Trophoblast cell (in vitro differentiated cells and primary cell): ENCODE data around the gene C1orf87.

Source experiments
- DNase-seq, 2 donors: peaks; one replicate each; pipeline ENCODE4 v3.0.0-alpha.2; 2016
- H2AFZ ChIP-seq: 2 replicates; pipeline ENCODE4 v1.6.1; 2013; ENCODE audit warnings: low read length, moderate library complexity, mild to moderate bottlenecking; ENCODE audit not compliant: insufficient read depth, poor library complexity
- H2AK5ac ChIP-seq: 2 replicates; pipeline ENCODE4 v1.6.1; 2013; ENCODE audit warnings: mild to moderate bottlenecking, low read length
- H2BK120ac ChIP-seq: 2 replicates; pipeline ENCODE4 v1.6.1; 2013; ENCODE audit warnings: low read length, mild to moderate bottlenecking, moderate library complexity; ENCODE audit not compliant: insufficient read depth, poor library complexity
- H2BK12ac ChIP-seq: 2 replicates; pipeline ENCODE4 v1.6.1; 2013; ENCODE audit warnings: mild to moderate bottlenecking, low read length, moderate library complexity
- H2BK5ac ChIP-seq: 2 replicates; pipeline ENCODE4 v1.6.1; 2013; ENCODE audit warnings: low read length, low read depth, moderate library complexity, mild to moderate bottlenecking; ENCODE audit not compliant: poor library complexity
- H3K14ac ChIP-seq: 2 replicates; pipeline ENCODE4 v1.6.1; 2013; ENCODE audit warnings: mild to moderate bottlenecking, low read length
- H3K18ac ChIP-seq: 2 replicates; pipeline ENCODE4 v1.6.1; 2013; ENCODE audit warnings: mild to moderate bottlenecking, low read length
- H3K23ac ChIP-seq: 2 replicates; pipeline ENCODE4 v1.6.1; 2013; ENCODE audit warnings: low read length
- H3K27ac ChIP-seq: 2 replicates; pipeline ENCODE4 v1.5.1; 2013; ENCODE audit warnings: low read depth, mild to moderate bottlenecking, inconsistent platforms, low read length, moderate library complexity
- H3K27me3 ChIP-seq: 2 replicates; pipeline ENCODE4 v1.6.1; 2013; ENCODE audit warnings: inconsistent platforms, mild to moderate bottlenecking, low read length, moderate library complexity; ENCODE audit not compliant: insufficient read depth
- H3K36me3 ChIP-seq, 2 experiments: 1 replicate in 1 of 2; 2 replicates in 1 of 2; pipeline ENCODE4 v1.6.1; 2013; ENCODE audit warnings: low read length in 2 of 2, mild to moderate bottlenecking in 2 of 2, moderate library complexity in 1 of 2; ENCODE audit not compliant: insufficient read depth in 2 of 2, control insufficient read depth in 1 of 2
- H3K4ac ChIP-seq: 2 replicates; pipeline ENCODE4 v1.6.1; 2013; ENCODE audit warnings: low read depth, mild to moderate bottlenecking, low read length, moderate library complexity
- H3K4me1 ChIP-seq, 2 experiments: 1 replicate in 1 of 2; 2 replicates in 1 of 2; pipeline ENCODE4 v1.6.1; 2013; ENCODE audit warnings: low read length in 2 of 2, mild to moderate bottlenecking in 2 of 2, moderate library complexity in 1 of 2; ENCODE audit not compliant: insufficient read depth in 2 of 2, control insufficient read depth in 1 of 2
- H3K4me2 ChIP-seq: 2 replicates; pipeline ENCODE4 v1.6.1; 2013; ENCODE audit warnings: inconsistent platforms, mild to moderate bottlenecking, low read length, moderate library complexity
- H3K4me3 ChIP-seq: 2 replicates; pipeline ENCODE4 v1.5.1; 2013; ENCODE audit warnings: mild to moderate bottlenecking, low read depth, low read length, inconsistent platforms
- H3K79me1 ChIP-seq: one replicate; pipeline ENCODE4 v1.6.1; 2013; ENCODE audit warnings: low read length
- H3K79me2 ChIP-seq: 2 replicates; pipeline ENCODE4 v1.6.1; 2013; ENCODE audit warnings: low read length, mild to moderate bottlenecking; ENCODE audit not compliant: control insufficient read depth, insufficient read depth, poor library complexity
- H3K9ac ChIP-seq: 2 replicates; pipeline ENCODE4 v1.6.1; 2013; ENCODE audit warnings: mild to moderate bottlenecking, low read length
- H3K9me3 ChIP-seq: 2 replicates; pipeline ENCODE4 v1.6.1; 2013; ENCODE audit warnings: low read depth, mild to moderate bottlenecking, control low read depth, inconsistent platforms, low read length; ENCODE audit not compliant: insufficient read depth
- H4K12ac ChIP-seq: 2 replicates; pipeline ENCODE4 v1.6.1; 2013; ENCODE audit warnings: low read depth, mild to moderate bottlenecking, low read length, moderate library complexity
- H4K8ac ChIP-seq: 2 replicates; pipeline ENCODE4 v1.6.1; 2013; ENCODE audit warnings: low read depth, mild to moderate bottlenecking, low read length, moderate library complexity
- H4K91ac ChIP-seq: one replicate; pipeline ENCODE4 v1.6.1; 2013; ENCODE audit warnings: low read depth, mild to moderate bottlenecking, low read length, moderate library complexity
- WGBS: extraction: QIAGEN DNeasy Blood & Tissue Kit; methylation state at CpG from one replicate; pipeline ENCODE4 v1.1.7; 2013; ENCODE audit warnings: missing lambda C conversion rate; ENCODE audit not compliant: insufficient read length, insufficient coverage; ENCODE audit errors: extremely low coverage; 5-methylcytosine and 5-hydroxymethylcytosine counted together

Gene C1orf87

DNA sequence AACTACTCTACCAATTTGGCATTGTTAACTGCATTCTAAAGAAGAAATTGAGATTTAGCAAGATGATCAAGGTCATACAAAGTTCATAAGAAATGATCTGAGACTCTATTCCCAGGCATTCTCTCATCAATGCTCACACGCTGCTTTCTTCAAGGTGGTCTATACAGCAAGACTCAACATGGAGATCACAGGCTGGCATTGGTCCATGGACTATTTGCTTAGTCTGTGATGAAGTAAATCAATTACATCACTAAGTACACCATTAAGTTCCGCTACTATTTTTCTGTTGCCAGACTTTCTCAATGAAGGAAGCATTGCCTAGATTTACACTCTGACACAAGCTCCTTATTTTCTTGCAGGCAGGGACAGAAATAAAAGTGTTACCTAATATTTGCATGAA lies 95.1 kb downstream of the C1orf87 start:
- no peaks in the 10 kb centered on the region for H3K79me1 ChIP-seq
- no peaks in the 10 kb centered on the region for H3K4me1 ChIP-seq
- DNase-seq = no peak
- no peak overlapping the region for H4K8ac ChIP-seq
- H3K18ac ChIP-seq = no peak overlapping the region
- H2BK5ac ChIP-seq = no peak overlapping the region
- H3K4ac ChIP-seq = no peak overlapping the region
- H2BK12ac ChIP-seq = no peak overlapping the region
- H3K9ac ChIP-seq = no peak overlapping the region
- no peaks in the 10 kb centered on the region for H3K36me3 ChIP-seq
- no peaks in the 10 kb centered on the region for H3K27me3 ChIP-seq
- no CpG with 5 or more reads among the region's 2 CpGs for WGBS
- H2AK5ac ChIP-seq = no peak overlapping the region
- H3K79me2 ChIP-seq = no peaks in the 10 kb centered on the region
- H3K23ac ChIP-seq = no peak overlapping the region
- no peak overlapping the region for H3K14ac ChIP-seq
- H4K91ac ChIP-seq = no peak overlapping the region
- H2BK120ac ChIP-seq = no peak overlapping the region
- H3K9me3 ChIP-seq = no peaks in the 10 kb centered on the region
- H3K27ac ChIP-seq = no peak overlapping the region
- H3K4me2 ChIP-seq = no peak overlapping the region
- H3K4me3 ChIP-seq = no peak overlapping the region
- no peak overlapping the region for H2AFZ ChIP-seq
- H4K12ac ChIP-seq = no peak overlapping the region

DNA sequence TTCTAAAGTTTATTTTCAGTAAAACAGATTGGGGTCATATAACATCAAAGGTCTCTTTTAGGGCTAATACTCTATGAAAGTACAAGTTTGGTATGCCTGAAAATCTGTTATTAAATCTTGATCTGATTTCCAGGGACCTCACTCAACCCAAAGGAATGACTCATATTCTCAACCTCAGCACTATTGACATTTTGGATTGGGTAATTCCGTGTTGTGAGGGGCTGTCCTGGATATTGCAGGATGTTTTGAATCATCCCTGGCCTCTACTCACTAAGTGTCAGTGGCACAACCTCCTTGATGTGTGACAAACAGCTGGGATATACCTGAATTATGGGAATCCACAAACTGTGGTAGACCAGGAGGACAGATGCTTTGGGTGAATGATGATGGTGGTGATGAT lies 95.5 kb downstream of the C1orf87 start:
- H3K4ac ChIP-seq = no peak overlapping the region
- no peak overlapping the region for H4K12ac ChIP-seq
- H4K8ac ChIP-seq = no peak overlapping the region
- no peaks in the 10 kb centered on the region for H3K9me3 ChIP-seq
- H2AFZ ChIP-seq = no peak overlapping the region
- no peak for DNase-seq
- no peak overlapping the region for H4K91ac ChIP-seq
- no peaks in the 10 kb centered on the region for H3K4me1 ChIP-seq
- H3K79me2 ChIP-seq = no peaks in the 10 kb centered on the region
- H2BK120ac ChIP-seq = no peak overlapping the region
- H3K36me3 ChIP-seq = no peaks in the 10 kb centered on the region
- no peak overlapping the region for H2BK5ac ChIP-seq
- H3K14ac ChIP-seq = no peak overlapping the region
- no peak overlapping the region for H3K9ac ChIP-seq
- H3K23ac ChIP-seq = no peak overlapping the region
- H3K27me3 ChIP-seq = no peaks in the 10 kb centered on the region
- H3K79me1 ChIP-seq = no peaks in the 10 kb centered on the region
- no peak overlapping the region for H3K27ac ChIP-seq
- H2AK5ac ChIP-seq = no peak overlapping the region
- no peak overlapping the region for H2BK12ac ChIP-seq
- H3K18ac ChIP-seq = no peak overlapping the region
- H3K4me3 ChIP-seq = no peak overlapping the region
- no peak overlapping the region for H3K4me2 ChIP-seq
- no CpG with 5 or more reads among the region's 1 CpG for WGBS

DNA sequence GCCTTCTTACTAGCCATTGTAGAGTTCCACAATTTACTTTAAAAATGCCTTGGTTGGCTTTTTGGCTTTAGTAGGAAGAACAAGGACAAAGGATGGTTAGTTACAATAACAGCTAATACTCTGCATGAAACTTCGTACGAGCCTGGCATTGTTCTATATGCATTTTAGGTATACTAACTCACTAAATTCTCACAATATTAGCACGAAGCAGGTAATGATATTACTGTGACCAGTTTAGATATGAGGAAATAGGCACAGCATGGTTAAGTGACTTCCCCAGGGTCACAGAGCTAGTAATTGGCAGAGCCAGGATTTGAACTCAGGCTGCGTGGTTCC lies 96.5 kb downstream of the C1orf87 start:
- H3K14ac ChIP-seq = no peak overlapping the region
- no peaks in the 10 kb centered on the region for H3K4me1 ChIP-seq
- H2AK5ac ChIP-seq = no peak overlapping the region
- no peak for DNase-seq
- H3K79me2 ChIP-seq = no peaks in the 10 kb centered on the region
- H3K4me2 ChIP-seq = no peak overlapping the region
- no peaks in the 10 kb centered on the region for H3K27me3 ChIP-seq
- no CpG with 5 or more reads among the region's 4 CpGs for WGBS
- no peak overlapping the region for H4K12ac ChIP-seq
- no peak overlapping the region for H3K4ac ChIP-seq
- H4K91ac ChIP-seq = no peak overlapping the region
- H3K4me3 ChIP-seq = no peak overlapping the region
- H2BK120ac ChIP-seq = no peak overlapping the region
- no peak overlapping the region for H2AFZ ChIP-seq
- no peak overlapping the region for H2BK5ac ChIP-seq
- no peak overlapping the region for H4K8ac ChIP-seq
- H3K27ac ChIP-seq = no peak overlapping the region
- no peak overlapping the region for H2BK12ac ChIP-seq
- no peaks in the 10 kb centered on the region for H3K79me1 ChIP-seq
- H3K23ac ChIP-seq = no peak overlapping the region
- H3K9ac ChIP-seq = no peak overlapping the region
- no peaks in the 10 kb centered on the region for H3K36me3 ChIP-seq
- H3K9me3 ChIP-seq = no peaks in the 10 kb centered on the region
- no peak overlapping the region for H3K18ac ChIP-seq

DNA sequence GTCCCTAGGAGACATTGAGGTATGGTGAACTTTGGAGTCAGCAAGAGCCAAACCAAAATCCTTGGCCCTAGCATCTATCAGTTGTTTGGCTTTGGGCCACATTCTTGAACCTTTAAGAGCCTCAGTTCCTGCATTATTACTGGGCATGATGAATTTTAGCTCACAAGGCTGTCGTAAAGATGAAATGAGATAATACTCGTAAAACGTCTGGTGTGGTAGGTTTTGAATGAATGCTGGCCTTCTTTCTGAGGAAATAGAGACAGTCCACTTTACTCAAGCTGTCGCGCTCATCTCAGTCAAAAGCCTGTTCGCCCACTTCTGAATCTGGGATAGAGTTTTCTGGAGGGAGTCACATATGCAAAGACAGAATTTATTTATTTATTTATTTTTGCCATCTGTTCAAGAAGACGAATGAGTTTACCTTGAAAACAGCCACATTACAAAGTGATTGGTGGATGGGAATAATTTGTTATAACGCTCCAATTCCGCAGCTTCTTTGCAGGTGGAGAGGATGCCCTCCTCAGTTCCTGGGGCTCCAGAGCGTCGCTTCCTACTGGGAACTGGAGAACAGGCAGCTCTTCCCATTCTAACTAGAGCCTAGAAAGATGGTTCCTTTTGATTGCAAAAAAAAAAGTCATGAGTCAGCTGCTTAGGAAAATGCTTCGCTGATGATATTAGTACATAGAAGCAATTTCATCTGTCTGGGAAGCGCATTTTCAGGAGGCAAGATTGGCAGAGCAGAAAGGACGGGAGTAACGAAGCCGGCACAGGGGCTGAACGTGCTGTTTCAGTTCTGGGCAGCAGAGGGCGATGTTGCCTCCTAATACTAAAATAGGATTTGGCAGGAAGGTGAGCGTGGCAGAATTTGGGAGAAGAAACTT lies 97.1 kb downstream of the C1orf87 start:
- Histone ChIP-seq H3K27me3 (no peaks in the 10 kb centered on the region), H3K9ac (no peak overlapping the region), H3K18ac (no peak overlapping the region), H3K4me2 (peak overlapping the region; percentile 39), H4K8ac (no peak overlapping the region), H3K4ac (no peak overlapping the region), H2BK12ac (no peak overlapping the region), H3K79me2 (no peaks in the 10 kb centered on the region), H3K9me3 (no peaks in the 10 kb centered on the region), H3K36me3 (no peaks in the 10 kb centered on the region), H3K27ac (no peak overlapping the region), H3K14ac (no peak overlapping the region), H2BK120ac (no peak overlapping the region), H2BK5ac (no peak overlapping the region), H3K4me3 (no peak overlapping the region), H2AK5ac (no peak overlapping the region), H2AFZ (no peak overlapping the region), H3K79me1 (no peaks in the 10 kb centered on the region), H4K91ac (no peak overlapping the region), H3K23ac (no peak overlapping the region), H3K4me1 (no peaks in the 10 kb centered on the region), H4K12ac (no peak overlapping the region)
- WGBS = no CpG with 5 or more reads among the region's 19 CpGs
- DNase-seq = peak; percentile 26 to 81
